ENCODE data around the gene DOK7.

Gene DOK7

DNA sequence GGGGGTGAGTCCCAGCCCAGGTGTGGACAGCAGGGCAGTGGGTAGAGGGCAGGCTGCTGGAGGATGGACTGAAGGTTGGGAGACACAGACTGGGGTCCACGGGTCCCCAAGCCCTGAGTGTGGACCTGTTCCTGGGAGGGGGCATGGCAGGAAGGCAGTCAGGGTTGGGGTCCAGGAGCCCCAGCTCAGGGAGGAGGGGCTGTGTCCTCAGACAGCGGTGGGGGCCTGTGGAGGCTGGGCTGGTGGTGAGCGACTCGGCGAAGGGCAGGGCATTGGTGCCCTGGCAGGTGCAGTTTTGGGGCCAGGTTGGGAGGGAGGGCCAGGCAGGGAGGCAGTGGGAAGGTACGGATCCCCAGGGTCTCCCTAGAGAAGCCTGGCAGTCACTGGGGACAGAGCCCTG, 34.0 kb downstream of the DOK7 start:
- peaks cover 7% of the 10 kb centered on the region for H3K79me1 ChIP-seq (ENCODE audit: low read depth, low read length)
- H2BK5ac ChIP-seq (ENCODE audit: low read length) = no peak overlapping the region
- peaks cover 19 to 22% of the 10 kb centered on the region in 2 donors for H3K4me1 ChIP-seq (ENCODE audit: control insufficient read depth in 2 of 2, insufficient read depth in 1 of 2, low read depth in 1 of 2, low read length in 2 of 2)

DNA sequence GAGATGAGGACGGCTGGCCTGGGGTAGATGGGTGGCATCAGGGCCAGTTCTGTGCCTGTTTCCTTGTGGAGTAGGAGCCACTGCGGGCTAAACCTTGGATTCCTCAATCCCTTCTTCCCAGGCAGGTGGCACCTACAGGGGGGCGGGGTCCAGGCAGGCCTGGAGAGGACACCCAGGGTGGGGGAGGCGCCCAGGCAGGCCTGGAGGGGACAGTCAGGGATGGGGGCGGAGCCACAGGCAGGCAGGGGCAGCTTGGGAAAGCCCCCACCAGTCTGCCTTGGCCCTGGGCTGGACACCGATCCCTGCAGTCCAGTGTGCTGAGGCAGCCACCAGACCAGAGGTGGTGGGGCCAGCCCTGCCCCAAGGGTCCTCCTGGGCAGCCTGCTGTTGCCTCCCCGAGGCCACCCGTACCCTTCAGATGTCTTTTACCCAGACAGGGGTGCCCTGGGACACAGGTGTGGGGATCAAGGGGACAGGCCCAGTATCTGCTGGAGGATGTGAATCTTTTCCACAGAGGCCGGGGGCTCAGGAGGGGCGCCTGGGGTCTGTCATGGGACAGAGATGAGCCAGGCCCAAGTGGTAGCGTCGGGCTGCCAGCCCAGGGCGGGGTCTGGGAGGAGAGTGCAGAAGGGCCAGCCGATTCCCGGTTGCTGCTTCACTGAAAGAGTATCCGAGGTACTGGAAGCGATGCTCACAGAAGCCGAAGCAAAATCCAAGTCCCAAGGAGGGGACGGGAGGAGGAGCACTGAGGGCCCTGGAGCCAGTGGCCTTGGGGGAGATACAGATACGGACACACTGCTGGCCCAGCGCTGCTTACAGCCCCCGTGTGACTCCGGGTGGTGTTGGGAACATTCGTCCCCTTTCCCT, 34.6 kb downstream of the DOK7 start:
- no peak for DNase-seq (ENCODE audit: low spot score)
- Histone ChIP-seq H3K27me3 (ENCODE audit: control insufficient read depth in 3 of 3, insufficient read depth in 3 of 3, low read depth in 1 of 3, low read length in 3 of 3) (no peaks in the 10 kb centered on the region), H3K9ac (ENCODE audit: low read depth, low read length, poor library complexity) (peak overlapping the region; percentile 12), H2BK120ac (ENCODE audit: low read depth, low read length) (no peak overlapping the region), H3K4ac (ENCODE audit: low read length) (no peak overlapping the region), H3K4me2 (ENCODE audit: insufficient read depth, low read length, poor library complexity, severe bottlenecking) (no peak overlapping the region), H3K4me1 (ENCODE audit: control insufficient read depth in 2 of 2, insufficient read depth in 1 of 2, low read depth in 1 of 2, low read length in 2 of 2) (peaks cover 17 to 18% of the 10 kb centered on the region in 2 donors), H4K8ac (ENCODE audit: low read depth, low read length) (no peak overlapping the region), H3K4me3 (ENCODE audit: low read length in 2 of 2) (no peak overlapping the region), H4K91ac (ENCODE audit: low read depth, low read length, poor library complexity) (no peak overlapping the region), H3K36me3 (replicated peaks in 1 of 2; ENCODE audit: control insufficient read depth in 2 of 2, insufficient read depth in 2 of 2, low read length in 2 of 2) (peaks cover 5 to 14% of the 10 kb centered on the region in 2 donors), H2BK12ac (ENCODE audit: low read length) (no peak overlapping the region), H3K9me3 (replicated peaks in 1 of 2; ENCODE audit: control insufficient read depth in 2 of 2, insufficient read depth in 1 of 2, low read depth in 1 of 2, low read length in 2 of 2) (no peaks in the 10 kb centered on the region), H2AFZ (ENCODE audit: low read length) (no peak overlapping the region), H3K27ac (replicated peaks; ENCODE audit: low read length) (no peak overlapping the region), H2BK5ac (ENCODE audit: low read length) (no peak overlapping the region), H3K18ac (ENCODE audit: low read length) (peak overlapping the region; percentile 64), H2BK15ac (ENCODE audit: low read length) (no peak overlapping the region), H3K79me1 (ENCODE audit: low read depth, low read length) (peaks cover 7% of the 10 kb centered on the region), H3K14ac (ENCODE audit: low read length) (peak overlapping the region; percentile 56), H3K23ac (ENCODE audit: low read depth, low read length, poor library complexity) (peak overlapping the region; percentile 55), H2AK5ac (ENCODE audit: low read depth, low read length) (peak overlapping the region; percentile 63)
- no CpG with 5 or more reads among the region's 24 CpGs for WGBS, 2 donors (ENCODE audit: extremely low coverage in 2 of 2, insufficient read length in 2 of 2, insufficient replicate concordance in 1 of 2)

More for the DNA sequence above, 34.0 kb downstream of the DOK7 start:
- Histone ChIP-seq H3K27ac (replicated peaks; ENCODE audit: low read length) (no peak overlapping the region), H2BK12ac (ENCODE audit: low read length) (no peak overlapping the region), H3K4me2 (ENCODE audit: insufficient read depth, low read length, poor library complexity, severe bottlenecking) (no peak overlapping the region), H3K36me3 (replicated peaks in 1 of 2; ENCODE audit: control insufficient read depth in 2 of 2, insufficient read depth in 2 of 2, low read length in 2 of 2) (peaks cover 2 to 8% of the 10 kb centered on the region in 2 donors), H2BK15ac (ENCODE audit: low read length) (no peak overlapping the region), H3K14ac (ENCODE audit: low read length) (peak overlapping the region; percentile 38), H3K4ac (ENCODE audit: low read length) (no peak overlapping the region), H2AK5ac (ENCODE audit: low read depth, low read length) (peak overlapping the region; percentile 63), H4K91ac (ENCODE audit: low read depth, low read length, poor library complexity) (no peak overlapping the region), H2BK120ac (ENCODE audit: low read depth, low read length) (no peak overlapping the region), H3K9ac (ENCODE audit: low read depth, low read length, poor library complexity) (no peak overlapping the region), H3K4me3 (ENCODE audit: low read length in 2 of 2) (no peak overlapping the region), H2AFZ (ENCODE audit: low read length) (no peak overlapping the region), H3K9me3 (replicated peaks in 1 of 2; ENCODE audit: control insufficient read depth in 2 of 2, insufficient read depth in 1 of 2, low read depth in 1 of 2, low read length in 2 of 2) (no peaks in the 10 kb centered on the region), H3K23ac (ENCODE audit: low read depth, low read length, poor library complexity) (peak overlapping the region; percentile 55), H3K27me3 (ENCODE audit: control insufficient read depth in 3 of 3, insufficient read depth in 3 of 3, low read depth in 1 of 3, low read length in 3 of 3) (peaks cover 0 to 1% (median 0%) of the 10 kb centered on the region in 3 experiments), H3K18ac (ENCODE audit: low read length) (peak overlapping the region; percentile 64), H4K8ac (ENCODE audit: low read depth, low read length) (no peak overlapping the region)
- WGBS, 2 donors (ENCODE audit: extremely low coverage in 2 of 2, insufficient read length in 2 of 2, insufficient replicate concordance in 1 of 2) = no CpG with 5 or more reads among the region's 6 CpGs
- DNase-seq (ENCODE audit: low spot score) = no peak

DNA sequence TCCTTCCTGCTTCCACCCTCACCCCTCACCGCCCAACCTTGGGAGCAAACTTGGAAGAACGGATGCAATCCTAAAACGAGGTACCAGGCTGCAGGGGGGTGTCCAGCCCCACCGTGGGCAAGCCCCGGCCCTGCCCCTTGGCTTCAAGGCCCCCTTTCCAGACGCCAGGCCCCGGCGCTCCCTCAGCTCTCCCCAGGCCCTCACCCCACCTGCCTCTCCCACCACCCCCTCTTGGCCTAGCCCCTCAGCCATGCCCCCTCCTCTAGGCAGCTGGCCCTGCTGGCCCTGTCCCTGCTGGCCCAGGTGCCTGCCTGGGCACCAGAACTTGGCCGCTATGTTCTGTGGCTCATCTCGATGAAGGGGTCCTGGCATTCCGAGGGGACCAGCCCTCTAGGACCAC, 35.3 kb downstream of the DOK7 start:
- no peaks in the 10 kb centered on the region for H3K9me3 ChIP-seq (replicated peaks in 1 of 2; ENCODE audit: control insufficient read depth in 2 of 2, insufficient read depth in 1 of 2, low read depth in 1 of 2, low read length in 2 of 2)
- peak overlapping the region; percentile 12 for H3K9ac ChIP-seq (ENCODE audit: low read depth, low read length, poor library complexity)
- H4K91ac ChIP-seq (ENCODE audit: low read depth, low read length, poor library complexity) = no peak overlapping the region
- no peak overlapping the region for H2BK15ac ChIP-seq (ENCODE audit: low read length)
- no peak overlapping the region for H2BK5ac ChIP-seq (ENCODE audit: low read length)
- no CpG with 5 or more reads among the region's 11 CpGs for WGBS, 2 donors (ENCODE audit: extremely low coverage in 2 of 2, insufficient read length in 2 of 2, insufficient replicate concordance in 1 of 2)
- no peak overlapping the region for H2BK12ac ChIP-seq (ENCODE audit: low read length)
- peak overlapping the region; percentile 35 for H2AK5ac ChIP-seq (ENCODE audit: low read depth, low read length)
- no peaks in the 10 kb centered on the region for H3K27me3 ChIP-seq (ENCODE audit: control insufficient read depth in 3 of 3, insufficient read depth in 3 of 3, low read depth in 1 of 3, low read length in 3 of 3)
- H3K79me1 ChIP-seq (ENCODE audit: low read depth, low read length) = peaks cover 12% of the 10 kb centered on the region
- no peak overlapping the region for H3K23ac ChIP-seq (ENCODE audit: low read depth, low read length, poor library complexity)
- no peak overlapping the region for H4K8ac ChIP-seq (ENCODE audit: low read depth, low read length)
- H3K4me1 ChIP-seq (ENCODE audit: control insufficient read depth in 2 of 2, insufficient read depth in 1 of 2, low read depth in 1 of 2, low read length in 2 of 2) = peaks cover 14 to 17% of the 10 kb centered on the region in 2 donors
- peaks cover 8 to 19% of the 10 kb centered on the region in 2 donors for H3K36me3 ChIP-seq (replicated peaks in 1 of 2; ENCODE audit: control insufficient read depth in 2 of 2, insufficient read depth in 2 of 2, low read length in 2 of 2)
- no peak overlapping the region for H3K4ac ChIP-seq (ENCODE audit: low read length)
- H3K4me2 ChIP-seq (ENCODE audit: insufficient read depth, low read length, poor library complexity, severe bottlenecking) = no peak overlapping the region
- H3K27ac ChIP-seq (replicated peaks; ENCODE audit: low read length) = no peak overlapping the region
- DNase-seq (ENCODE audit: low spot score) = no peak
- H3K4me3 ChIP-seq (ENCODE audit: low read length in 2 of 2) = no peak overlapping the region
- no peak overlapping the region for H2AFZ ChIP-seq (ENCODE audit: low read length)
- H3K18ac ChIP-seq (ENCODE audit: low read length) = peak overlapping the region; percentile 64
- H2BK120ac ChIP-seq (ENCODE audit: low read depth, low read length) = no peak overlapping the region
- peak overlapping the region; percentile 56 for H3K14ac ChIP-seq (ENCODE audit: low read length)

DNA sequence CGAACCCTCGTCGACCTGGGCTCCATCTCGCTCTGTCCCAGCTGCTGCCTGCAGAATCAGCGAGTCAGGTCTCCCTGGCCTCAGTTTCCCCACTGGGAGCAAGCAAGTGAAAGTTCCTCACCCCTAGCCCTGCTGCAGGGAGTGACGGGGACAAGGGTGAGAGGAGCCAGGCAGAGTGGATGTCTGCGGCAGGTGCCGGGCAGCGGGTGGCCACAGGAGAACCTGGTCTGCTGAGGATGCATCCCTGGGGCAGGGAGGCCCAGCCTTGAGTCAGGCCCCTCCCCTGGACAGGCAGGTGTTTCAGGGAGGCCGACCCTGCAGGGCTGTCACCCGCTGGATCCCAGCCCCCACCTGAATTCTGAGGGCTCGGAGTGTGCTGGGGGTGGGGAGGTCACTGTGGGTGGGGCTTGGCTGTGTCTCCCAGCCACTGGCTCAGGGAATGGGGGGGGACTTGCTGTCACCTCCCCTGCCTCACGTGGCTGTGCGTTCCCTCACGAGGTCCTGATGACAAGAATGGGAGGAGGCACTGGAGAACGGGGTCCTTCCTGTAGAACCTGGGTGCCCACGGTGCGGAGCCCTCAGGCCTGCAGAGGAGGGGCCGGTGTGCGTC, 35.9 kb downstream of the DOK7 start:
- DNase-seq (ENCODE audit: low spot score) = no peak
- peaks cover 9 to 11% of the 10 kb centered on the region in 2 donors for H3K4me1 ChIP-seq (ENCODE audit: control insufficient read depth in 2 of 2, insufficient read depth in 1 of 2, low read depth in 1 of 2, low read length in 2 of 2)
- no peak overlapping the region for H3K27ac ChIP-seq (replicated peaks; ENCODE audit: low read length)
- H2AFZ ChIP-seq (ENCODE audit: low read length) = no peak overlapping the region
- no peak overlapping the region for H3K18ac ChIP-seq (ENCODE audit: low read length)
- H3K4ac ChIP-seq (ENCODE audit: low read length) = no peak overlapping the region
- no peak overlapping the region for H2BK15ac ChIP-seq (ENCODE audit: low read length)
- peaks cover 14% of the 10 kb centered on the region for H3K79me1 ChIP-seq (ENCODE audit: low read depth, low read length)
- no peak overlapping the region for H3K4me2 ChIP-seq (ENCODE audit: insufficient read depth, low read length, poor library complexity, severe bottlenecking)
- no peaks in the 10 kb centered on the region for H3K27me3 ChIP-seq (ENCODE audit: control insufficient read depth in 3 of 3, insufficient read depth in 3 of 3, low read depth in 1 of 3, low read length in 3 of 3)
- H4K8ac ChIP-seq (ENCODE audit: low read depth, low read length) = no peak overlapping the region
- WGBS, 2 donors (ENCODE audit: extremely low coverage in 2 of 2, insufficient read length in 2 of 2, insufficient replicate concordance in 1 of 2) = no CpG with 5 or more reads among the region's 20 CpGs
- peak overlapping the region; percentile 80 for H3K23ac ChIP-seq (ENCODE audit: low read depth, low read length, poor library complexity)
- H2BK5ac ChIP-seq (ENCODE audit: low read length) = no peak overlapping the region
- no peak overlapping the region for H4K91ac ChIP-seq (ENCODE audit: low read depth, low read length, poor library complexity)
- H2BK120ac ChIP-seq (ENCODE audit: low read depth, low read length) = no peak overlapping the region
- H3K9ac ChIP-seq (ENCODE audit: low read depth, low read length, poor library complexity) = no peak overlapping the region
- peaks cover 11 to 25% of the 10 kb centered on the region in 2 donors for H3K36me3 ChIP-seq (replicated peaks in 1 of 2; ENCODE audit: control insufficient read depth in 2 of 2, insufficient read depth in 2 of 2, low read length in 2 of 2)
- no peak overlapping the region for H3K4me3 ChIP-seq (ENCODE audit: low read length in 2 of 2)
- no peaks in the 10 kb centered on the region for H3K9me3 ChIP-seq (replicated peaks in 1 of 2; ENCODE audit: control insufficient read depth in 2 of 2, insufficient read depth in 1 of 2, low read depth in 1 of 2, low read length in 2 of 2)
- H2BK12ac ChIP-seq (ENCODE audit: low read length) = no peak overlapping the region
- peak overlapping the region; percentile 63 for H3K14ac ChIP-seq (ENCODE audit: low read length)
- peak overlapping the region; percentile 37 for H2AK5ac ChIP-seq (ENCODE audit: low read depth, low read length)
